GM23338 (cell line): ENCODE results near the gene OPRD1.

ENCODE experiments used
- CTCF ChIP-seq, 2 experiments: fragments of 200-600 bp in 1 of 2; sonication (generic) in 1 of 2; conservative IDR thresholded peaks; 2 replicates each; pipeline versions ENCODE4 v1.5.1 to v1.6.1; 2016 to 2017; ENCODE audit warnings: antibody characterized with exemption in 2 of 2, low read depth in 2 of 2, mild to moderate bottlenecking in 2 of 2, moderate library complexity in 1 of 2
- ETS1 ChIP-seq: IDR thresholded peaks from 2 replicates; pipeline ENCODE4 v1.6.1; 2016; ENCODE audit warnings: antibody characterized with exemption
- EZH2 ChIP-seq: fragments of 200-600 bp; sonication (generic); IDR thresholded peaks from one replicate; pipeline ENCODE4 v1.8.0; 2017; ENCODE audit warnings: antibody characterized with exemption, mild to moderate bottlenecking, low read depth; ENCODE audit not compliant: unreplicated experiment
- EZH2phosphoT487 ChIP-seq: fragments of 200-600 bp; sonication (generic); IDR thresholded peaks from one replicate; pipeline ENCODE4 v1.8.1; 2018; ENCODE audit warnings: antibody characterized with exemption; ENCODE audit not compliant: unreplicated experiment
- JUNB ChIP-seq: IDR thresholded peaks from one replicate; pipeline ENCODE4 v1.6.1; 2016; ENCODE audit warnings: antibody characterized with exemption; ENCODE audit not compliant: unreplicated experiment
- POLR2AphosphoS5 ChIP-seq: IDR thresholded peaks from 2 replicates; pipeline ENCODE4 v1.6.1; 2016; ENCODE audit warnings: antibody characterized with exemption, low read depth
- REST ChIP-seq: IDR thresholded peaks from one replicate; pipeline ENCODE4 v1.6.1; 2018; ENCODE audit warnings: antibody characterized with exemption; ENCODE audit not compliant: unreplicated experiment
- STAT1 ChIP-seq: IDR thresholded peaks from one replicate; pipeline ENCODE4 v1.6.1; 2016; ENCODE audit warnings: antibody characterized with exemption; ENCODE audit not compliant: unreplicated experiment

- TF ChIP-seq POLR2AphosphoS5: no peak
- TF ChIP-seq CTCF (conservative IDR thresholded peaks at IDR 0.05; ENCODE audit: low read depth in 2 of 2): no peak
- no peak for TF ChIP-seq ETS1
- TF ChIP-seq REST: no peak
- no peak for TF ChIP-seq EZH2phosphoT487
- peak; percentile 15 for TF ChIP-seq EZH2
- no peak for TF ChIP-seq STAT1
- TF ChIP-seq JUNB: no peak
Measured at GRCh38 chr1:28812669-28813468, 899 bp downstream of the OPRD1 start.
